HepG2 (cell line): ENCODE results near the gene MRGPRE. TPM values are rescaled to one million over a fixed set of nuclear protein-coding genes. Genes with fewer than 3 reads are reported as not detected.
A peak's percentile ranks its signal among the peaks of the same experiment; 100 is the strongest.

Source experiments
- ATAC-seq: fragments of 200-7000 bp; cut with Tn5 transposase; 3 replicates; pipeline ENCODE4 v1.9.1; 2020; ENCODE audit warnings: mild to moderate bottlenecking, moderate library complexity
- BruUV-seq: library from RNA; stranded (reverse); fragments of 400-500 nt; replicated peaks from 2 replicates; lab custom pipeline; 2021; lab: Mats Ljungman, UMichigan
- CTCF ChIA-PET: fragments of 300-600 bp; formaldehyde crosslinking; extraction: SDS; loops from one replicate; lab custom pipeline; 2021; ENCODE audit warnings: low total read pairs, inconsistent platforms, low intra/inter-chr PET ratio; lab: Yijun Ruan, JAX
- POLR2A ChIA-PET: fragments of 350-600 bp; sonication (Branson Sonifier 250); formaldehyde crosslinking; loops from one replicate; lab custom pipeline; 2020; ENCODE audit warnings: antibody characterized with exemption, inconsistent platforms; lab: Yijun Ruan, JAX
- DNase-seq: peaks from one replicate; pipeline ENCODE4 v3.0.0-alpha.2; 2015; ENCODE audit warnings: low spot score
- FAIRE-seq: peaks from 3 replicates; lab custom pipeline; 2011; peaks lifted over from hg19 to GRCh38; lab: Jason Lieb, UNC
- H2AFZ ChIP-seq: one replicate; pipeline ENCODE4 v1.6.1; 2011; ENCODE audit warnings: low read length, inconsistent platforms
- H3K27ac ChIP-seq: fragments of 300-600 bp; 3 replicates; pipeline ENCODE4 v1.8.0; 2011; ENCODE audit warnings: mixed run types, mild to moderate bottlenecking, mixed read lengths, low read length, inconsistent platforms; ENCODE audit not compliant: insufficient read depth; ENCODE audit errors: extremely low read length
- H3K27me3 ChIP-seq, 2 experiments: fragments of 200-600 bp in 1 of 2; 2 replicates in 1 of 2; 3 replicates in 1 of 2; pipeline versions ENCODE4 v1.6.0 to v1.8.0; 2011; ENCODE audit warnings: low read length in 2 of 2, mild to moderate bottlenecking in 2 of 2, moderate library complexity in 2 of 2, inconsistent platforms in 1 of 2; ENCODE audit not compliant: insufficient read depth in 2 of 2, control insufficient read depth in 1 of 2
- H3K36me3 ChIP-seq, 2 experiments: fragments of 200-600 bp in 1 of 2; replicated peaks in 1 of 2; 2 replicates in 1 of 2; 3 replicates in 1 of 2; pipeline versions ENCODE4 v1.5.1 to v1.8.0; 2011; ENCODE audit warnings: low read length in 2 of 2, inconsistent platforms in 1 of 2; ENCODE audit not compliant: insufficient read depth in 2 of 2, control insufficient read depth in 1 of 2
- H3K4me1 ChIP-seq: 2 replicates; pipeline ENCODE4 v1.5.1; 2012; ENCODE audit warnings: low read length, inconsistent platforms; ENCODE audit not compliant: insufficient read depth
- H3K4me2 ChIP-seq: 2 replicates; pipeline ENCODE4 v1.6.0; 2011; ENCODE audit warnings: low read depth, low read length, inconsistent platforms
- H3K4me3 ChIP-seq, 3 experiments: fragments of 200-600 bp in 1 of 3; sonication (generic), shearing (Covaris generic) in 1 of 3; replicated peaks in 1 of 3; 2 replicates each; pipeline ENCODE4 v1.5.1; 2011 to 2016; ENCODE audit warnings: low read length in 3 of 3, inconsistent platforms in 2 of 3, low read depth in 2 of 3, mild to moderate bottlenecking in 2 of 3, control low read depth in 1 of 3, mixed read lengths in 1 of 3; ENCODE audit not compliant: insufficient read depth in 1 of 3
- H3K79me2 ChIP-seq: one replicate; pipeline ENCODE4 v1.6.1; 2011; ENCODE audit warnings: low read length, inconsistent platforms; ENCODE audit not compliant: insufficient read depth
- H3K9ac ChIP-seq: 2 replicates; pipeline ENCODE4 v1.6.0; 2011; ENCODE audit warnings: mild to moderate bottlenecking, low read depth, low read length, inconsistent platforms; ENCODE audit not compliant: insufficient read depth
- H3K9me3 ChIP-seq: 2 replicates; pipeline ENCODE4 v1.5.1; 2012; ENCODE audit warnings: mild to moderate bottlenecking, low read length
- H4K20me1 ChIP-seq: 2 replicates; pipeline ENCODE4 v1.6.0; 2011; ENCODE audit warnings: inconsistent platforms, mild to moderate bottlenecking, low read length, moderate library complexity; ENCODE audit not compliant: insufficient read depth
- JDP2 ChIP-seq: sonication (generic); formaldehyde crosslinking; IDR thresholded peaks from 2 replicates; pipeline ENCODE4 v1.8.1; 2022; ENCODE audit warnings: missing genetic modification reagents, borderline replicate concordance
- TAF1 ChIP-seq: sonication (generic); formaldehyde crosslinking; IDR thresholded peaks from 2 replicates; pipeline ENCODE4 v1.4.0; 2020; ENCODE audit warnings: missing genetic modification reagents
- ZMYM3 ChIP-seq: sonication (generic); formaldehyde crosslinking; IDR thresholded peaks from 2 replicates; pipeline ENCODE4 v1.5.1; 2020; ENCODE audit warnings: mild to moderate bottlenecking, missing genetic modification reagents
- ZNF382 ChIP-seq: sonication (generic); formaldehyde crosslinking; IDR thresholded peaks from 2 replicates; pipeline ENCODE4 v1.5.0; 2020; ENCODE audit warnings: missing genetic modification reagents, mild to moderate bottlenecking, borderline replicate concordance
- ZNF768 ChIP-seq: sonication (generic); formaldehyde crosslinking; IDR thresholded peaks from 2 replicates; pipeline ENCODE4 v1.4.0; 2020; ENCODE audit warnings: missing genetic modification reagents
- WGBS: methylation state at CpG from one replicate; pipeline ENCODE4 v1.1.6; 2017; ENCODE audit warnings: low lambda C conversion rate; 5-methylcytosine and 5-hydroxymethylcytosine counted together
- in situ Hi-C: cut with HindIII; loops from 2 replicates; pipeline ENCODE4 v1.10.0; 2017; ENCODE audit warnings: low pct_unique_long_range_greater_than_20kb; ENCODE audit not compliant: extremely low pct_ligation_motif_present
- intact Hi-C: fragments of 100-400 bp; cut with micrococcal nuclease; formaldehyde crosslinking; loops from one replicate; pipeline ENCODE4 v1.10.0; 2022; ENCODE audit not compliant: unreplicated experiment
- polyA plus RNA-seq, 8 experiments: library from polyadenylated mRNA; depleted of rRNA in 3 of 8; stranded (reverse) in 7 of 8; unstranded in 1 of 8; fragments of >200 nt; fragmentation: Illumina TruSeq in 4 of 8; extraction: Trizol in 4 of 8; gene quantifications; 2 replicates each; pipeline versions ENCODE4 v1.2.1 to v1.2.3, GENCODE V29; 2011 to 2016; ENCODE audit warnings: low read depth in 4 of 8, missing spikeins in 1 of 8, mixed read lengths in 1 of 8; ENCODE audit not compliant: insufficient read depth in 1 of 8
- total RNA-seq, 5 experiments: library from RNA; depleted of rRNA; stranded (reverse); fragments of >200 nt; fragmentation: Illumina TruSeq; extraction: Trizol; gene quantifications; 2 replicates each; pipeline ENCODE4 v1.2.3, GENCODE V29; 2016; ENCODE audit warnings: low read depth in 1 of 5
- TF ChIP-seq, protein P1 (sequence below): sonication (generic); formaldehyde crosslinking; IDR thresholded peaks from 2 replicates; pipeline ENCODE4 v1.4.0; 2020; ENCODE audit warnings: missing genetic modification reagents

MRGPRE gene
- total and polyA plus RNA-seq, 2 of the 13 experiments (the other 11 are each of a cell fraction or from before 2014, with no cell fraction given), result not detected

DNA sequence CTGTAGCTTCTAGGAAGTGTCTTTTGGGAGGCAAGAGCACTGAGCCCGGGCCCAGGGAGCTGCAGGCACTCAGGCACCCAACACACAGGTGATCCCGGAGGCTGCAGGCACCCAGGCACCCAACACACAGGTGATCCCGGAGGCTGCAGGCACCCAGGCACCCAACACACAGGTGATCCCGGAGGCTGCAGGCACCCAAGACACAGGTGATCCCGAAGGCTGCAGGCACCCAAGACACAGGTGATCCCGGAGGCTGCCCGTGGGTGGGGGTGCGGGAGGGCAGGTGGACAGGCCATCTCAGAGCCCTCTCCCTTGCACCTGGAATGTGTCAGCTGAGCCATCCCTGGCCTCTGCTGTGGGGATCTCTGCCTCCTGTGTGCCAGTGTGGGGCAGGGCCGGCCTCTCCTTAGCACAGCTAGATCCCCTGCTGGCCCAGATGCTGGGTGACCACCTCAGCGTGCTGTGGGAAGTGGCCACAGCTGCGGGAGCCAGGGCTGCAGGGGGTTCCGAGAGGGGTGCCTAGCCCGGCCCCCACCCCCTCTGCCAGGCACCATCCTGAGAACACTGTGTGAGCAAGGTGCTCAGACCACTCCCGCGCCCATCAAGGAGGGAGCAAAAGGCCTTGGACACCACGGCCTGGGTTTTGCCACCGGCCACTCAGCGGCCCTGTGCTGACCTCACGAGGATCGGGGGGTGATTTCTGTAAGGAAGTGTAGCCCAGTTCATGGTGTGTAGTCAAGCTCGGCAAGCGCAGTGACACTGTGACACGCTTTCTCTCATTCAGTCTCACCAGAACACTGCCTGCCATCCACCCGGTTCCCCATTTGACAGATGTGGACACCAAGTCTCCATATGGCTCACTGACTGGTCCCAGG, 27.8 kb downstream of the MRGPRE start (continued):
- TF ChIP-seq, protein P1, sequence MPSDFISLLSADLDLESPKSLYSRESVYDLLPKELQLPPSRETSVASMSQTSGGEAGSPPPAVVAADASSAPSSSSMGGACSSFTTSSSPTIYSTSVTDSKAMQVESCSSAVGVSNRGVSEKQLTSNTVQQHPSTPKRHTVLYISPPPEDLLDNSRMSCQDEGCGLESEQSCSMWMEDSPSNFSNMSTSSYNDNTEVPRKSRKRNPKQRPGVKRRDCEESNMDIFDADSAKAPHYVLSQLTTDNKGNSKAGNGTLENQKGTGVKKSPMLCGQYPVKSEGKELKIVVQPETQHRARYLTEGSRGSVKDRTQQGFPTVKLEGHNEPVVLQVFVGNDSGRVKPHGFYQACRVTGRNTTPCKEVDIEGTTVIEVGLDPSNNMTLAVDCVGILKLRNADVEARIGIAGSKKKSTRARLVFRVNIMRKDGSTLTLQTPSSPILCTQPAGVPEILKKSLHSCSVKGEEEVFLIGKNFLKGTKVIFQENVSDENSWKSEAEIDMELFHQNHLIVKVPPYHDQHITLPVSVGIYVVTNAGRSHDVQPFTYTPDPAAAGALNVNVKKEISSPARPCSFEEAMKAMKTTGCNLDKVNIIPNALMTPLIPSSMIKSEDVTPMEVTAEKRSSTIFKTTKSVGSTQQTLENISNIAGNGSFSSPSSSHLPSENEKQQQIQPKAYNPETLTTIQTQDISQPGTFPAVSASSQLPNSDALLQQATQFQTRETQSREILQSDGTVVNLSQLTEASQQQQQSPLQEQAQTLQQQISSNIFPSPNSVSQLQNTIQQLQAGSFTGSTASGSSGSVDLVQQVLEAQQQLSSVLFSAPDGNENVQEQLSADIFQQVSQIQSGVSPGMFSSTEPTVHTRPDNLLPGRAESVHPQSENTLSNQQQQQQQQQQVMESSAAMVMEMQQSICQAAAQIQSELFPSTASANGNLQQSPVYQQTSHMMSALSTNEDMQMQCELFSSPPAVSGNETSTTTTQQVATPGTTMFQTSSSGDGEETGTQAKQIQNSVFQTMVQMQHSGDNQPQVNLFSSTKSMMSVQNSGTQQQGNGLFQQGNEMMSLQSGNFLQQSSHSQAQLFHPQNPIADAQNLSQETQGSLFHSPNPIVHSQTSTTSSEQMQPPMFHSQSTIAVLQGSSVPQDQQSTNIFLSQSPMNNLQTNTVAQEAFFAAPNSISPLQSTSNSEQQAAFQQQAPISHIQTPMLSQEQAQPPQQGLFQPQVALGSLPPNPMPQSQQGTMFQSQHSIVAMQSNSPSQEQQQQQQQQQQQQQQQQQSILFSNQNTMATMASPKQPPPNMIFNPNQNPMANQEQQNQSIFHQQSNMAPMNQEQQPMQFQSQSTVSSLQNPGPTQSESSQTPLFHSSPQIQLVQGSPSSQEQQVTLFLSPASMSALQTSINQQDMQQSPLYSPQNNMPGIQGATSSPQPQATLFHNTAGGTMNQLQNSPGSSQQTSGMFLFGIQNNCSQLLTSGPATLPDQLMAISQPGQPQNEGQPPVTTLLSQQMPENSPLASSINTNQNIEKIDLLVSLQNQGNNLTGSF (CRISPR knock-in tag), result no peak
- TF ChIP-seq JDP2, result no peak

DNA sequence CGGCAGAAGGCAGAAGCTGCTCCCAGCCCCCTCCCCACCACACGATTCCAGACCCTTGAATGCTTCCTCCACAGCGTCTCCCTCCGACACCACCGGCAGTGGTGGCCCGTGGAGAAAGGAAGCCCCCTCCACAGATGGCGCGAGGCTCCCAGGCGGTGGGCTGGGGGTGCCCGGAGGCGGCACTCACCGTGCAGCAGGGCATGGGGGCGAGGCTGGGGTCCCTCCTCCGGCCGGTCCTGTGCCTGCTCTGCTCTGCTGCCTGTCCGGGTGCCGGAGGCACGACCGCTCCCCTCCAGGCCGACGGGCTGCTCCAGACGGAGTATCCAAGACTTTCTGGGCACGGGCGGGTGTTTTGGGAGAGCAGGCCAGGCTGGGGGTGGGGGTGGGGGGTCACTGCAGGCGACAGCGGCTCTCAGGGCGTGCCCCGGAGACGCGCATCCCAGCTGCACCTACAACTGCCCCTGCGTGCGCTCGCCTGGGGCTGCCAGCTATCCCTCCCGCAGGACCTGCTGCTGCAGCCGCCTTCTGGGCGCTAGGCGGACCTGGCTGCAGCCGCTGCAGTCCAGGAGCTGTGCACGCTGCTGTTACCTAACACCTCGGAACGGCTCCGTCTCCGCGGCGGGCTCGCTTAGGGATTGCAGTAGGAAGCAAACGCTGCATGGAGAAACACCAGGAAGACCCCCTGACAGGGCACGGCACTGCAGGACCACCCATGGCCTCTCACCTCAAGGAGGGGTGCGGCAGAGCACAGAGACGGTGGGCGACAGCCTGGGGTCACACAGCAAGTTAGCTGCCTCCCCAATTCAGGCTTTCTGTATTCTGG, 28.8 kb downstream of the MRGPRE start:
- Histone ChIP-seq H3K9ac (no peak overlapping the region), H3K79me2 (no peaks in the 10 kb centered on the region), H3K4me1 (no peaks in the 10 kb centered on the region), H3K27ac (no peak overlapping the region), H2AFZ (no peak overlapping the region), H4K20me1 (0 out of 2 replicates have a peak, but pooled peaks cover 4% of the 10 kb centered on the region), H3K4me2 (no peak overlapping the region), H3K4me3 (no peak overlapping the region), H3K36me3 (no peaks in the 10 kb centered on the region), H3K27me3 (peaks cover 20 to 65% of the 10 kb centered on the region in 2 experiments), H3K9me3 (no peaks in the 10 kb centered on the region)
- DNase-seq, result no peak
- TF ChIP-seq TAF1 (CRISPR knock-in tag) (no peak), ZNF382 (CRISPR knock-in tag) (no peak), ZMYM3 (CRISPR knock-in tag) (peak; percentile 57; the same call in 1 of the 2 replicates), ZNF768 (CRISPR knock-in tag) (peak; percentile 98)
- ChIA-PET CTCF (no interaction called here), POLR2A (no interaction called here)
- 18% methylated on average over 9 of the region's 51 CpGs for WGBS
- BruUV-seq, result no TSS peak
- no peak for FAIRE-seq
- intact Hi-C loops (no loop called here), in situ Hi-C loops (no loop called here)
- peak; percentile 68 for ATAC-seq
